SU-DHL-6 (cell line): ENCODE measurements around the gene C11orf24.

Experiments
- CTCF ChIP-seq: fragments of 200-600 bp; sonication (generic); IDR thresholded peaks from one replicate; pipeline ENCODE4 v1.5.1; 2017; ENCODE audit warnings: antibody characterized with exemption, mild to moderate bottlenecking, low read length, moderate library complexity; ENCODE audit not compliant: insufficient read depth, poor library complexity, severe bottlenecking
- EZH2phosphoT487 ChIP-seq: fragments of 200-600 bp; sonication (generic), shearing (Covaris generic); conservative IDR thresholded peaks from 2 replicates; pipeline ENCODE4 v1.6.1; 2018; ENCODE audit warnings: mild to moderate bottlenecking, antibody characterized with exemption, low read length, moderate library complexity, mixed read lengths

- TF ChIP-seq CTCF = no peak
- TF ChIP-seq EZH2phosphoT487 = no peak
Measured at GRCh38 chr11:68262544-68262827, 9.3 kb downstream of the C11orf24 start.
